ENCODE data around the gene FOXO1. TPM values are rescaled to one million over a fixed set of nuclear protein-coding genes. Genes with fewer than 3 reads are reported as not detected.

The FOXO1 gene
- total and polyA plus RNA-seq, 2 experiments from 2014 or later: 32.4 to 68.0 TPM

DNA sequence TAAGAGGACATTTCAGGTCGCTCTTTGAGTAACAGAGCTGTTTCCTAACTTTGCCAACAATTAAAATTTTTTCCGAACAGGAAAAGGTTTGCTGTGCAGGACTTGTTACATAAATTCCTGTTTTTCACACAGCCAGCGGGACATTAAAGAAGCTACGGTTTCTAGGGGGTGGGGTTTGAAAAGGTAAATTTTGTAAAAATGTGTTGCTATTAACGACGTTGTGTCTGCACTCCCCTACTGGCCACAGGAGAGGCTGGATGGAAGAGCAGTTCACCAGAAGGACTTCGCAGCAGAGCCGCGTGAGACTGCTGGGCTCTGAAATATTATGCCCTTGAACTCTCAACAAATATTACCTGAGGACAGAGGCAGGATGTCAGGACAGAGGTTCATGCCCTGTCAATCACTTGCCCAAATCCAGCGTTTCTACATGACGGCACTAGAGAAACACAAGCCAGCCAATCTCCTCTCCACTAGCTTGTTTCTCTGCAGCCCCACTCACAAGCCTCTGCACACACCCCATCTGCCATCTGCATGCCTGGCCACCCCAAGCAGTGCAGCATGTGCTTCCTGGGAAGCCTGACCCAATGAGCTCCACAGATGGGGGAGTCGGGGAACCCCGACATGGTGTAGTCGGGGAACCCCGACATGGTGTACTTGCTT, 102.0 kb downstream of the FOXO1 start:
- Mint-ChIP-seq H3K4me1 (peaks cover 58% of the 10 kb centered on the region), H3K27me3 (ENCODE audit: insufficient read depth, low read depth, poor library complexity) (peaks cover 29% of the 10 kb centered on the region), H3K27ac (no peak overlapping the region), H3K9me3 (no peaks in the 10 kb centered on the region; the same call in 2 of the 3 replicates), H3K4me3 (no peak overlapping the region; the same call in 2 of the 3 replicates), H3K36me3 (ENCODE audit: low read depth) (peaks cover 16% of the 10 kb centered on the region)
- H3K4me2 ChIP-seq: peak overlapping the region; percentile 19
- ATAC-seq (peak; percentile 14), DNase-seq (ENCODE audit: low spot score) (no peak)
- peak overlapping the region; percentile 59 for H3K27ac ChIP-seq (ENCODE audit: low read depth)
- peaks cover 79% of the 10 kb centered on the region for H4K20me1 ChIP-seq (replicated peaks; ENCODE audit: insufficient read depth)
- TF ChIP-seq, protein P1, sequence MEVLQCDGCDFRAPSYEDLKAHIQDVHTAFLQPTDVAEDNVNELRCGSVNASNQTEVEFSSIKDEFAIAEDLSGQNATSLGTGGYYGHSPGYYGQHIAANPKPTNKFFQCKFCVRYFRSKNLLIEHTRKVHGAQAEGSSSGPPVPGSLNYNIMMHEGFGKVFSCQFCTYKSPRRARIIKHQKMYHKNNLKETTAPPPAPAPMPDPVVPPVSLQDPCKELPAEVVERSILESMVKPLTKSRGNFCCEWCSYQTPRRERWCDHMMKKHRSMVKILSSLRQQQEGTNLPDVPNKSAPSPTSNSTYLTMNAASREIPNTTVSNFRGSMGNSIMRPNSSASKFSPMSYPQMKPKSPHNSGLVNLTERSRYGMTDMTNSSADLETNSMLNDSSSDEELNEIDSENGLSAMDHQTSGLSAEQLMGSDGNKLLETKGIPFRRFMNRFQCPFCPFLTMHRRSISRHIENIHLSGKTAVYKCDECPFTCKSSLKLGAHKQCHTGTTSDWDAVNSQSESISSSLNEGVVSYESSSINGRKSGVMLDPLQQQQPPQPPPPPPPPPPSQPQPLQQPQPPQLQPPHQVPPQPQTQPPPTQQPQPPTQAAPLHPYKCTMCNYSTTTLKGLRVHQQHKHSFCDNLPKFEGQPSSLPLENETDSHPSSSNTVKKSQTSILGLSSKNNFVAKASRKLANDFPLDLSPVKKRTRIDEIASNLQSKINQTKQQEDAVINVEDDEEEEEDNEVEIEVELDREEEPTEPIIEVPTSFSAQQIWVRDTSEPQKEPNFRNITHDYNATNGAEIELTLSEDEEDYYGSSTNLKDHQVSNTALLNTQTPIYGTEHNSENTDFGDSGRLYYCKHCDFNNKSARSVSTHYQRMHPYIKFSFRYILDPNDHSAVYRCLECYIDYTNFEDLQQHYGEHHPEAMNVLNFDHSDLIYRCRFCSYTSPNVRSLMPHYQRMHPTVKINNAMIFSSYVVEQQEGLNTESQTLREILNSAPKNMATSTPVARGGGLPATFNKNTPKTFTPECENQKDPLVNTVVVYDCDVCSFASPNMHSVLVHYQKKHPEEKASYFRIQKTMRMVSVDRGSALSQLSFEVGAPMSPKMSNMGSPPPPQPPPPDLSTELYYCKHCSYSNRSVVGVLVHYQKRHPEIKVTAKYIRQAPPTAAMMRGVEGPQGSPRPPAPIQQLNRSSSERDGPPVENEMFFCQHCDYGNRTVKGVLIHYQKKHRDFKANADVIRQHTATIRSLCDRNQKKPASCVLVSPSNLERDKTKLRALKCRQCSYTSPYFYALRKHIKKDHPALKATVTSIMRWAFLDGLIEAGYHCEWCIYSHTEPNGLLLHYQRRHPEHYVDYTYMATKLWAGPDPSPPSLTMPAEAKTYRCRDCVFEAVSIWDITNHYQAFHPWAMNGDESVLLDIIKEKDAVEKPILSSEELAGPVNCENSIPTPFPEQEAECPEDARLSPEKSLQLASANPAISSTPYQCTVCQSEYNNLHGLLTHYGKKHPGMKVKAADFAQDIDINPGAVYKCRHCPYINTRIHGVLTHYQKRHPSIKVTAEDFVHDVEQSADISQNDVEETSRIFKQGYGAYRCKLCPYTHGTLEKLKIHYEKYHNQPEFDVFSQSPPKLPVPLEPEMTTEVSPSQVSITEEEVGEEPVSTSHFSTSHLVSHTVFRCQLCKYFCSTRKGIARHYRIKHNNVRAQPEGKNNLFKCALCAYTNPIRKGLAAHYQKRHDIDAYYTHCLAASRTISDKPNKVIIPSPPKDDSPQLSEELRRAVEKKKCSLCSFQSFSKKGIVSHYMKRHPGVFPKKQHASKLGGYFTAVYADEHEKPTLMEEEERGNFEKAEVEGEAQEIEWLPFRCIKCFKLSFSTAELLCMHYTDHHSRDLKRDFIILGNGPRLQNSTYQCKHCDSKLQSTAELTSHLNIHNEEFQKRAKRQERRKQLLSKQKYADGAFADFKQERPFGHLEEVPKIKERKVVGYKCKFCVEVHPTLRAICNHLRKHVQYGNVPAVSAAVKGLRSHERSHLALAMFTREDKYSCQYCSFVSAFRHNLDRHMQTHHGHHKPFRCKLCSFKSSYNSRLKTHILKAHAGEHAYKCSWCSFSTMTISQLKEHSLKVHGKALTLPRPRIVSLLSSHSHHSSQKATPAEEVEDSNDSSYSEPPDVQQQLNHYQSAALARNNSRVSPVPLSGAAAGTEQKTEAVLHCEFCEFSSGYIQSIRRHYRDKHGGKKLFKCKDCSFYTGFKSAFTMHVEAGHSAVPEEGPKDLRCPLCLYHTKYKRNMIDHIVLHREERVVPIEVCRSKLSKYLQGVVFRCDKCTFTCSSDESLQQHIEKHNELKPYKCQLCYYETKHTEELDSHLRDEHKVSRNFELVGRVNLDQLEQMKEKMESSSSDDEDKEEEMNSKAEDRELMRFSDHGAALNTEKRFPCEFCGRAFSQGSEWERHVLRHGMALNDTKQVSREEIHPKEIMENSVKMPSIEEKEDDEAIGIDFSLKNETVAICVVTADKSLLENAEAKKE (CRISPR knock-in tag; IDR thresholded peaks at IDR 0.05): no peak
- TF ChIP-seq JUNB (IDR thresholded peaks at IDR 0.05; ENCODE audit: unreplicated experiment): no peak
- no peak for TF ChIP-seq EZH2 (IDR thresholded peaks at IDR 0.05; ENCODE audit: low read depth, unreplicated experiment)
- TF ChIP-seq, protein P2, sequence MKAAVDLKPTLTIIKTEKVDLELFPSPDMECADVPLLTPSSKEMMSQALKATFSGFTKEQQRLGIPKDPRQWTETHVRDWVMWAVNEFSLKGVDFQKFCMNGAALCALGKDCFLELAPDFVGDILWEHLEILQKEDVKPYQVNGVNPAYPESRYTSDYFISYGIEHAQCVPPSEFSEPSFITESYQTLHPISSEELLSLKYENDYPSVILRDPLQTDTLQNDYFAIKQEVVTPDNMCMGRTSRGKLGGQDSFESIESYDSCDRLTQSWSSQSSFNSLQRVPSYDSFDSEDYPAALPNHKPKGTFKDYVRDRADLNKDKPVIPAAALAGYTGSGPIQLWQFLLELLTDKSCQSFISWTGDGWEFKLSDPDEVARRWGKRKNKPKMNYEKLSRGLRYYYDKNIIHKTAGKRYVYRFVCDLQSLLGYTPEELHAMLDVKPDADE (IDR thresholded peaks at IDR 0.05): no peak
- TF ChIP-seq, protein P3, sequence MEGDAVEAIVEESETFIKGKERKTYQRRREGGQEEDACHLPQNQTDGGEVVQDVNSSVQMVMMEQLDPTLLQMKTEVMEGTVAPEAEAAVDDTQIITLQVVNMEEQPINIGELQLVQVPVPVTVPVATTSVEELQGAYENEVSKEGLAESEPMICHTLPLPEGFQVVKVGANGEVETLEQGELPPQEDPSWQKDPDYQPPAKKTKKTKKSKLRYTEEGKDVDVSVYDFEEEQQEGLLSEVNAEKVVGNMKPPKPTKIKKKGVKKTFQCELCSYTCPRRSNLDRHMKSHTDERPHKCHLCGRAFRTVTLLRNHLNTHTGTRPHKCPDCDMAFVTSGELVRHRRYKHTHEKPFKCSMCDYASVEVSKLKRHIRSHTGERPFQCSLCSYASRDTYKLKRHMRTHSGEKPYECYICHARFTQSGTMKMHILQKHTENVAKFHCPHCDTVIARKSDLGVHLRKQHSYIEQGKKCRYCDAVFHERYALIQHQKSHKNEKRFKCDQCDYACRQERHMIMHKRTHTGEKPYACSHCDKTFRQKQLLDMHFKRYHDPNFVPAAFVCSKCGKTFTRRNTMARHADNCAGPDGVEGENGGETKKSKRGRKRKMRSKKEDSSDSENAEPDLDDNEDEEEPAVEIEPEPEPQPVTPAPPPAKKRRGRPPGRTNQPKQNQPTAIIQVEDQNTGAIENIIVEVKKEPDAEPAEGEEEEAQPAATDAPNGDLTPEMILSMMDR (conservative IDR thresholded peaks at IDR 0.05; ENCODE audit: low read depth in 2 of 2): 0 out of 4 replicates have a peak, but pooled peaks of 1 of the 2 experiments have one; percentile 15
- H3F3A ChIP-seq (replicated peaks; ENCODE audit: low read depth): 0 out of 2 replicates have a peak, but pooled peaks cover 8% of the 10 kb centered on the region
- no peaks in the 10 kb centered on the region for H3K36me3 ChIP-seq (ENCODE audit: insufficient read depth)
- peaks cover 60% of the 10 kb centered on the region for H3K4me1 ChIP-seq (ENCODE audit: insufficient read depth)
- no peak overlapping the region for H2AFZ ChIP-seq
- no peaks in the 10 kb centered on the region for H3K27me3 ChIP-seq (ENCODE audit: insufficient read depth)
- H3K4me3 ChIP-seq: no peak overlapping the region
- no peaks in the 10 kb centered on the region for H3K9me2 ChIP-seq (ENCODE audit: insufficient read depth)
- peaks cover 100% of the 10 kb centered on the region for H3K79me2 ChIP-seq (replicated peaks; ENCODE audit: insufficient read depth)
